Peyer's patch (tissue), 4 donors: ENCODE data around the gene TACC2.

ENCODE experiments used
- POLR2A ChIP-seq, 2 donors: fragments of 450-650 bp; IDR thresholded peaks; one replicate each; pipeline ENCODE4 v1.5.1; 2017; ENCODE audit warnings: antibody characterized with exemption in 2 of 2, mild to moderate bottlenecking in 2 of 2, moderate library complexity in 2 of 2
- TF ChIP-seq, protein P1 (sequence below), 6 experiments: fragments of 450-650 bp in 4 of 6; fragments of 200-600 bp in 2 of 6; sonication (generic) in 1 of 6; IDR thresholded peaks; one replicate each; pipeline ENCODE4 v1.5.1; 2017 to 2019; ENCODE audit warnings: antibody characterized with exemption in 6 of 6, mild to moderate bottlenecking in 3 of 6, moderate library complexity in 1 of 6

- TF ChIP-seq, protein P1, sequence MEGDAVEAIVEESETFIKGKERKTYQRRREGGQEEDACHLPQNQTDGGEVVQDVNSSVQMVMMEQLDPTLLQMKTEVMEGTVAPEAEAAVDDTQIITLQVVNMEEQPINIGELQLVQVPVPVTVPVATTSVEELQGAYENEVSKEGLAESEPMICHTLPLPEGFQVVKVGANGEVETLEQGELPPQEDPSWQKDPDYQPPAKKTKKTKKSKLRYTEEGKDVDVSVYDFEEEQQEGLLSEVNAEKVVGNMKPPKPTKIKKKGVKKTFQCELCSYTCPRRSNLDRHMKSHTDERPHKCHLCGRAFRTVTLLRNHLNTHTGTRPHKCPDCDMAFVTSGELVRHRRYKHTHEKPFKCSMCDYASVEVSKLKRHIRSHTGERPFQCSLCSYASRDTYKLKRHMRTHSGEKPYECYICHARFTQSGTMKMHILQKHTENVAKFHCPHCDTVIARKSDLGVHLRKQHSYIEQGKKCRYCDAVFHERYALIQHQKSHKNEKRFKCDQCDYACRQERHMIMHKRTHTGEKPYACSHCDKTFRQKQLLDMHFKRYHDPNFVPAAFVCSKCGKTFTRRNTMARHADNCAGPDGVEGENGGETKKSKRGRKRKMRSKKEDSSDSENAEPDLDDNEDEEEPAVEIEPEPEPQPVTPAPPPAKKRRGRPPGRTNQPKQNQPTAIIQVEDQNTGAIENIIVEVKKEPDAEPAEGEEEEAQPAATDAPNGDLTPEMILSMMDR (IDR thresholded peaks at IDR 0.05): peak in 5 of 6 experiments; percentile 14 to 55 (median 43)
- TF ChIP-seq POLR2A (IDR thresholded peaks at IDR 0.05): no peak
Measured at GRCh38 chr10:122051609-122052385, 62.8 kb downstream of the TACC2 start.
